ENCODE results near the gene NCKAP5. TPM values are rescaled to one million over a fixed set of nuclear protein-coding genes. Genes with fewer than 3 reads are reported as not detected.

NCKAP5 gene
- total RNA-seq, 1 donor from 2014 or later = 2.7 TPM

DNA sequence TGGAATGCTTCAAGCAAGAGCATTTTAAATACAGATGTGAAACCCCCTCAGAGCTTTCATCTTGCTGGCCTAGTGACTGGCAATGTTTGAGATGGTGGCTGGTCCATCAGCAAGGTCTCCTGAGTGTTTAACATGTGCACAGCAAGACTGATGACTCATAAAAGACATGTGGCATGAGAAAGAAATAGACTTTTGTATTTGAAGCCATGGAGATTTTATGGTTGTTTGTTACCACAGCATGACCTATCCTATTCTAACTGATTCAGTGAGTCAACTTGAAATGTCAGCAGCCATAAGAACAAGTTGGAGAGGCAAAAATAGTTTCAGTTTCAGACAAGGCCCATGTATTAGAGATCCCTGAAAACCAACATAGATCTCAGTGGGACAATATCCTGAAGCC, 743.5 kb downstream of the NCKAP5 start:
- Histone ChIP-seq H4K20me1 (ENCODE audit: insufficient read depth, low read length) (no peaks in the 10 kb centered on the region), H3K4me1 (ENCODE audit: insufficient read depth, low read length) (peaks cover 5% of the 10 kb centered on the region), H3K36me3 (ENCODE audit: insufficient read depth, low read length) (no peaks in the 10 kb centered on the region), H2AFZ (ENCODE audit: low read depth, low read length) (no peak overlapping the region), H3K27me3 (ENCODE audit: insufficient read depth, low read length) (no peaks in the 10 kb centered on the region), H3K4me2 (ENCODE audit: low read length) (peak overlapping the region; percentile 17), H3K27ac (ENCODE audit: low read depth, low read length) (peak overlapping the region; percentile 41), H3K79me2 (ENCODE audit: insufficient read depth, low read length) (no peaks in the 10 kb centered on the region), H3K4me3 (ENCODE audit: insufficient read depth, low read depth, low read length) (no peak overlapping the region), H3K9me3 (ENCODE audit: insufficient read depth, low read depth, low read length) (no peaks in the 10 kb centered on the region), H3K9ac (ENCODE audit: low read length) (no peak overlapping the region)
- no peaks in the 10 kb centered on the region for H3K27me3 Mint-ChIP-seq (ENCODE audit: low read depth, unreplicated experiment)
- peaks cover 13% of the 10 kb centered on the region for H3K4me1 Mint-ChIP-seq (ENCODE audit: low read depth, unreplicated experiment)
- H3K4me3 Mint-ChIP-seq (ENCODE audit: unreplicated experiment) = no peak overlapping the region
- FAIRE-seq (no peak), DNase-seq (ENCODE audit: low read depth) (peak; percentile 68)
- H3K9me3 Mint-ChIP-seq (ENCODE audit: unreplicated experiment) = no peaks in the 10 kb centered on the region
- H3K36me3 Mint-ChIP-seq (ENCODE audit: low read depth, unreplicated experiment) = no peaks in the 10 kb centered on the region
- no peak for TF ChIP-seq EZH2 (IDR thresholded peaks at IDR 0.05; ENCODE audit: insufficient read depth, low read length)
- TF ChIP-seq, protein P1, sequence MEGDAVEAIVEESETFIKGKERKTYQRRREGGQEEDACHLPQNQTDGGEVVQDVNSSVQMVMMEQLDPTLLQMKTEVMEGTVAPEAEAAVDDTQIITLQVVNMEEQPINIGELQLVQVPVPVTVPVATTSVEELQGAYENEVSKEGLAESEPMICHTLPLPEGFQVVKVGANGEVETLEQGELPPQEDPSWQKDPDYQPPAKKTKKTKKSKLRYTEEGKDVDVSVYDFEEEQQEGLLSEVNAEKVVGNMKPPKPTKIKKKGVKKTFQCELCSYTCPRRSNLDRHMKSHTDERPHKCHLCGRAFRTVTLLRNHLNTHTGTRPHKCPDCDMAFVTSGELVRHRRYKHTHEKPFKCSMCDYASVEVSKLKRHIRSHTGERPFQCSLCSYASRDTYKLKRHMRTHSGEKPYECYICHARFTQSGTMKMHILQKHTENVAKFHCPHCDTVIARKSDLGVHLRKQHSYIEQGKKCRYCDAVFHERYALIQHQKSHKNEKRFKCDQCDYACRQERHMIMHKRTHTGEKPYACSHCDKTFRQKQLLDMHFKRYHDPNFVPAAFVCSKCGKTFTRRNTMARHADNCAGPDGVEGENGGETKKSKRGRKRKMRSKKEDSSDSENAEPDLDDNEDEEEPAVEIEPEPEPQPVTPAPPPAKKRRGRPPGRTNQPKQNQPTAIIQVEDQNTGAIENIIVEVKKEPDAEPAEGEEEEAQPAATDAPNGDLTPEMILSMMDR (IDR thresholded peaks at IDR 0.05; ENCODE audit: insufficient read depth, low read depth, low read length) = no peak
- peak overlapping the region; percentile 82 for H3K27ac Mint-ChIP-seq (ENCODE audit: unreplicated experiment)

- peaks cover 4% of the 10 kb centered on the region for H3K9me3 Mint-ChIP-seq (ENCODE audit: unreplicated experiment)
- H3K4me3 Mint-ChIP-seq (ENCODE audit: unreplicated experiment) = no peak overlapping the region
- no peak overlapping the region for H3K9ac ChIP-seq (ENCODE audit: low read length)
- H3K27ac ChIP-seq (ENCODE audit: low read depth, low read length) = peak overlapping the region; percentile 67
- peak; percentile 38 for DNase-seq (ENCODE audit: low read depth)
- peaks cover 4% of the 10 kb centered on the region for H3K9me3 ChIP-seq (ENCODE audit: insufficient read depth, low read depth, low read length)
- peaks cover 13% of the 10 kb centered on the region for H3K4me1 ChIP-seq (ENCODE audit: insufficient read depth, low read length)
- no peak overlapping the region for H3K4me3 ChIP-seq (ENCODE audit: insufficient read depth, low read depth, low read length)
- FAIRE-seq = no peak
- H3K27ac Mint-ChIP-seq (ENCODE audit: unreplicated experiment) = no peak overlapping the region
- no peak for TF ChIP-seq EZH2 (IDR thresholded peaks at IDR 0.05; ENCODE audit: insufficient read depth, low read length)
- TF ChIP-seq, protein P1 (IDR thresholded peaks at IDR 0.05; ENCODE audit: insufficient read depth, low read depth, low read length) = no peak
- no peaks in the 10 kb centered on the region for H3K36me3 ChIP-seq (ENCODE audit: insufficient read depth, low read length)
- peaks cover 3% of the 10 kb centered on the region for H3K36me3 Mint-ChIP-seq (ENCODE audit: low read depth, unreplicated experiment)
- no peaks in the 10 kb centered on the region for H3K27me3 ChIP-seq (ENCODE audit: insufficient read depth, low read length)
- H4K20me1 ChIP-seq (ENCODE audit: insufficient read depth, low read length) = no peaks in the 10 kb centered on the region
- H2AFZ ChIP-seq (ENCODE audit: low read depth, low read length) = peak overlapping the region; percentile 62
- peaks cover 5% of the 10 kb centered on the region for H3K4me1 Mint-ChIP-seq (ENCODE audit: low read depth, unreplicated experiment)
- no peaks in the 10 kb centered on the region for H3K79me2 ChIP-seq (ENCODE audit: insufficient read depth, low read length)
- H3K27me3 Mint-ChIP-seq (ENCODE audit: low read depth, unreplicated experiment) = no peaks in the 10 kb centered on the region
- H3K4me2 ChIP-seq (ENCODE audit: low read length) = peak overlapping the region; percentile 37
Observed at GRCh38 chr2:132816234-132816633, 752.0 kb downstream of the NCKAP5 start.

DNA sequence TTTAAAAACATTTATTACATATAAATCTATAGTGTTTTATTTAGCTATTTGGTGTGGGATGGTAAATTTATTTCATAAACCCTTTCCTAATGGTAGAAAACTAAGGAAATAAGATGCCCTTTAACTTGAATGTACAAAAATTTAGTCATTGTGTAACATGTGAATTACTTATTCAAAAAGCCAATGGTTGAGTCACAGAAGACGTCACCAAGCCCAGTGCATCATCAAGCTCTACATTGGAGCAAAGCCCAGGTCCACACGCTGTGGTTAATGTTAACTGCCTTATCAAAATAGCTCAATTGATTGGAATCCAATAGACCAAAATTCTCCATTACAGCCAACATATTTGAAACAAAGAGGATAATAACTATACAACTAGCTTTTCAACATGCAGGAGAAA, 752.7 kb downstream of the NCKAP5 start:
- Histone ChIP-seq H4K20me1 (ENCODE audit: insufficient read depth, low read length) (no peaks in the 10 kb centered on the region), H3K4me3 (ENCODE audit: insufficient read depth, low read depth, low read length) (no peak overlapping the region), H3K79me2 (ENCODE audit: insufficient read depth, low read length) (no peaks in the 10 kb centered on the region), H3K9me3 (ENCODE audit: insufficient read depth, low read depth, low read length) (peaks cover 4% of the 10 kb centered on the region), H3K9ac (ENCODE audit: low read length) (no peak overlapping the region), H2AFZ (ENCODE audit: low read depth, low read length) (no peak overlapping the region), H3K4me2 (ENCODE audit: low read length) (peak overlapping the region; percentile 37), H3K36me3 (ENCODE audit: insufficient read depth, low read length) (no peaks in the 10 kb centered on the region), H3K4me1 (ENCODE audit: insufficient read depth, low read length) (peaks cover 13% of the 10 kb centered on the region), H3K27ac (ENCODE audit: low read depth, low read length) (peak overlapping the region; percentile 67), H3K27me3 (ENCODE audit: insufficient read depth, low read length) (no peaks in the 10 kb centered on the region)
- no peak overlapping the region for H3K27ac Mint-ChIP-seq (ENCODE audit: unreplicated experiment)
- peaks cover 5% of the 10 kb centered on the region for H3K9me3 Mint-ChIP-seq (ENCODE audit: unreplicated experiment)
- H3K4me1 Mint-ChIP-seq (ENCODE audit: low read depth, unreplicated experiment) = peaks cover 5% of the 10 kb centered on the region
- DNase-seq (ENCODE audit: low read depth) = peak; percentile 96
- H3K27me3 Mint-ChIP-seq (ENCODE audit: low read depth, unreplicated experiment) = no peaks in the 10 kb centered on the region
- no peak overlapping the region for H3K4me3 Mint-ChIP-seq (ENCODE audit: unreplicated experiment)
- H3K36me3 Mint-ChIP-seq (ENCODE audit: low read depth, unreplicated experiment) = peaks cover 3% of the 10 kb centered on the region
- no peak for TF ChIP-seq EZH2 (IDR thresholded peaks at IDR 0.05; ENCODE audit: insufficient read depth, low read length)
- TF ChIP-seq, protein P1 (IDR thresholded peaks at IDR 0.05; ENCODE audit: insufficient read depth, low read depth, low read length) = no peak
- no peak for FAIRE-seq
